Astrocyte of the spinal cord (primary cell): Measurements from ENCODE around the gene HSPA8.

Source experiments
- DNase-seq: peaks from one replicate; pipeline ENCODE4 v3.0.0; 2011; ENCODE audit warnings: low read depth, low spot score
- H3K4me3 ChIP-seq: 2 replicates; pipeline ENCODE4 v1.5.1; 2011; ENCODE audit warnings: low read depth, mild to moderate bottlenecking, low read length, moderate library complexity
- CTCF ChIP-seq: IDR thresholded peaks from 2 replicates; pipeline ENCODE4 v1.5.1; 2012; ENCODE audit warnings: low read depth, mild to moderate bottlenecking, low read length, inconsistent platforms
- in situ Hi-C: cut with HindIII; loops from 2 replicates; pipeline ENCODE4 v1.10.0; 2017; ENCODE audit warnings: low sequenced_read_pairs

Gene HSPA8

GRCh38 chr11:123047266-123047946 is 14.5 kb downstream of the HSPA8 start:
- no peak for DNase-seq
- no peak for TF ChIP-seq CTCF
- in situ Hi-C loops, result loop anchor here (25.0 kb wide), 1 partner anchor 185 kb away; no protein-coding TSS in a partner anchor
- no peak overlapping the region for H3K4me3 ChIP-seq

GRCh38 chr11:123046473-123047259 is 15.3 kb downstream of the HSPA8 start:
- no peak overlapping the region for H3K4me3 ChIP-seq
- in situ Hi-C loops, result loop anchor here (25.0 kb wide), 1 partner anchor 184 kb away; no protein-coding TSS in a partner anchor
- no peak for DNase-seq
- TF ChIP-seq CTCF, result no peak

GRCh38 chr11:123045101-123045500 is 16.8 kb downstream of the HSPA8 start:
- TF ChIP-seq CTCF, result no peak
- no peak overlapping the region for H3K4me3 ChIP-seq
- in situ Hi-C loops, result loop anchor here (25.0 kb wide), 1 partner anchor 183 kb away; no protein-coding TSS in a partner anchor
- DNase-seq, result no peak

GRCh38 chr11:123041185-123041584 is 20.8 kb downstream of the HSPA8 start:
- in situ Hi-C loops, result loop anchor here (25.0 kb wide), 1 partner anchor 179 kb away; no protein-coding TSS in a partner anchor
- TF ChIP-seq CTCF, result no peak
- no peak overlapping the region for H3K4me3 ChIP-seq
- DNase-seq, result no peak

GRCh38 chr11:123040111-123040432 is 21.9 kb downstream of the HSPA8 start:
- no peak for DNase-seq
- in situ Hi-C loops, result loop anchor here (25.0 kb wide), 1 partner anchor 178 kb away; no protein-coding TSS in a partner anchor
- no peak overlapping the region for H3K4me3 ChIP-seq
- no peak for TF ChIP-seq CTCF

GRCh38 chr11:123035831-123036230 is 26.1 kb downstream of the HSPA8 start:
- DNase-seq, result no peak
- no peak overlapping the region for H3K4me3 ChIP-seq
- no peak for TF ChIP-seq CTCF
- in situ Hi-C loops, result loop anchor here (25.0 kb wide), 1 partner anchor 174 kb away; no protein-coding TSS in a partner anchor
